HUES64 (cell line): ENCODE measurements around the gene TPRA1. TPM values are rescaled to one million over a fixed set of nuclear protein-coding genes. Genes with fewer than 3 reads are reported as not detected.

ENCODE experiments used
- H3K27ac ChIP-seq: 2 replicates; pipeline ENCODE4 v1.7.0; 2013; ENCODE audit warnings: low read depth, low read length, inconsistent platforms
- H3K27me3 ChIP-seq: 2 replicates; pipeline ENCODE4 v1.6.1; 2013; ENCODE audit warnings: mild to moderate bottlenecking, low read length; ENCODE audit not compliant: insufficient read depth
- H3K36me3 ChIP-seq: 2 replicates; pipeline ENCODE4 v1.6.1; 2013; ENCODE audit warnings: mild to moderate bottlenecking, low read length; ENCODE audit not compliant: insufficient read depth
- H3K4me1 ChIP-seq: 2 replicates; pipeline ENCODE4 v1.6.1; 2013; ENCODE audit warnings: mild to moderate bottlenecking, low read length, moderate library complexity; ENCODE audit not compliant: insufficient read depth
- H3K4me3 ChIP-seq: 2 replicates; pipeline ENCODE4 v1.5.1; 2013; ENCODE audit warnings: mild to moderate bottlenecking, low read length, moderate library complexity
- H3K9ac ChIP-seq: 2 replicates; pipeline ENCODE4 v1.6.1; 2013; ENCODE audit warnings: mild to moderate bottlenecking, low read depth, low read length
- H3K9me3 ChIP-seq: 2 replicates; pipeline ENCODE4 v1.6.1; 2013; ENCODE audit warnings: low read depth, low read length; ENCODE audit not compliant: insufficient read depth
- WGBS: fragments of 150-250, 120-280 bp; methylation state at CpG from one replicate; pipeline ENCODE4 v1.1.7; 2013; ENCODE audit warnings: missing lambda C conversion rate; 5-methylcytosine and 5-hydroxymethylcytosine counted together
- polyA plus RNA-seq, 2 experiments: library from polyadenylated mRNA; stranded (reverse); fragments of 50-300 nt; gene quantifications; one replicate each; pipeline ENCODE4 v1.2.3, GENCODE V29; 2013

TPRA1 gene
- 8.8 TPM for polyA plus RNA-seq (2013, experiment 1 of 2)
- polyA plus RNA-seq (2013, experiment 2 of 2) = 10.8 TPM

GRCh38 chr3:127590593-127591465 is at the start of gene TPRA1:
TSS of gene TPRA1 (minus strand) at chr3:127590733. CDS start at chr3:127580146, 10,587 bp downstream.
- H3K36me3 ChIP-seq = no peaks in the 10 kb centered on the region
- H3K4me3 ChIP-seq = peak within 1 kb of the TSS; percentile 79
- under 1% methylated on average over 71 of the region's 72 CpGs for WGBS
- peaks cover 10% of the 10 kb centered on the region; the same call in 1 of the 2 replicates for H3K4me1 ChIP-seq
- H3K9me3 ChIP-seq = no peaks in the 10 kb centered on the region
- peak within 1 kb of the TSS; percentile 82 for H3K9ac ChIP-seq
- peaks cover 12% of the 10 kb centered on the region; the same call in 1 of the 2 replicates for H3K27me3 ChIP-seq
- H3K27ac ChIP-seq = peak within 1 kb of the TSS; percentile 94; the same call in 1 of the 2 replicates

DNA sequence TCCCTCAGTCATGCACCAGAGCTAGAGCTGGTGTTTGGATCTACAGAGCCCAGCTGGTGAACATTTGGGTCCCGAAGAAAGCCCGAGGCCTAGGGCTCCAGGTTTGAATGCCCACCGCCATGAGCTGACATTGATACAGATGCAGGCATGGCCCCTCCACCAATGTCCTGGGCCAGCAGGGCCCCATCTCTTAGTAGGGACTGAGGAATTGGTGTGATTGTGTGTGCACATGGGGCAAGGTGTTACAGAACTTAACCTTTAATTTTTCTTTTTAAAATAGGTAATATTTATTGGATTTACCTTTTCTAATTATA is 49.5 kb upstream of the TPRA1 start:
- no peaks in the 10 kb centered on the region; the same call in 1 of the 2 replicates for H3K4me1 ChIP-seq
- H3K27ac ChIP-seq = no peak overlapping the region
- H3K9ac ChIP-seq = no peak overlapping the region
- H3K27me3 ChIP-seq = no peaks in the 10 kb centered on the region
- no peak overlapping the region for H3K4me3 ChIP-seq
- peaks cover 5% of the 10 kb centered on the region; the same call in 1 of the 2 replicates for H3K36me3 ChIP-seq
- 95% methylated on average over 3 of the region's 3 CpGs for WGBS
- H3K9me3 ChIP-seq = no peaks in the 10 kb centered on the region

DNA sequence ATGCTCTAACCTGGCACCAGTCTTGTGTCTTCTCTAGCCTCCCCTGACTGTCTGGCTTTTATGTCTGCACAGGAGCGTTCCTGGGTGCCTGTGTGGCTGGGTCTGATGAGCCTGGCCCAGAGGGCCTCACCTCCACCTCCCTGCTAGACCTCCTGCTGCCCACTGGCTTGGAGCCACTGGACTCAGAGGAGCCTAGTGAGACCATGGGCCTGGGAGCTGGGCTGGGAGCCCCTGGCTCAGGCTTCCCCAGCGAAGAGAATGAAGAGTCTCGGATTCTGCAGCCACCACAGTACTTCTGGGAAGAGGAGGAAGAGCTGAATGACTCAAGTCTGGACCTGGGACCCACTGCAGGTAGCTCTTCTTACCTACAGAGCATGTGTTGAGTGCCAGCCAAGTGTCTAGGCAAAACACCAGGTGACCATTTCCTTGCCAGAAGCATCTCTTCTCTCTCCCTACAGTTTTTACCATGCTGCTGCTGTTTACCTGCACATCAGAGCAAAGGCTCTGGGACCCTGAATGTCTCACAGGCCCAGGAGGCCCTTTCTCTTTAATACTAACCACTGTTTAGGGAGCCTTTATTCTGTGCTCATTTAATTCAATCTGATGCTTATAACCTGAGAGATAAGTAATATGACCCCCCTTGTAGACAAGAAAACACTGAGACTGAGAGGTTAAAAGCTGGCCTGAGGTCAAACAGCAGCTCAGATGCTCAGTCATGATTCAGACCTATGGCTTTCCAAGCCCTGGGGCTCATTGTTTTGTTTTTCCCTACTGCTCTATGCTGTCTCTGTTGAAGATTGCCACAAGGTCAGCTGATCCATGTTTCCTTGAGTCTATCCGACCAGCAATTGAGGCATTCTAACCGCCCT is 48.9 kb upstream of the TPRA1 start:
- Histone ChIP-seq H3K36me3 (peaks cover 5% of the 10 kb centered on the region; the same call in 1 of the 2 replicates), H3K9ac (no peak overlapping the region), H3K9me3 (no peaks in the 10 kb centered on the region), H3K4me3 (no peak overlapping the region), H3K27ac (no peak overlapping the region), H3K27me3 (no peaks in the 10 kb centered on the region), H3K4me1 (no peaks in the 10 kb centered on the region; the same call in 1 of the 2 replicates)
- WGBS = 91% methylated on average over 5 of the region's 5 CpGs

- Histone ChIP-seq H3K9me3 (no peaks in the 10 kb centered on the region), H3K4me3 (no peak overlapping the region), H3K27ac (no peak overlapping the region)
Observed at GRCh38 chr3:127637971-127638370, 47.4 kb upstream of the TPRA1 start.

GRCh38 chr3:127637546-127637945 is 47.0 kb upstream of the TPRA1 start:
- H3K4me1 ChIP-seq = 0 out of 2 replicates have a peak, but pooled peaks cover 8% of the 10 kb centered on the region
- no peak overlapping the region for H3K4me3 ChIP-seq
- H3K9me3 ChIP-seq = no peaks in the 10 kb centered on the region
- peaks cover 5% of the 10 kb centered on the region; the same call in 1 of the 2 replicates for H3K36me3 ChIP-seq
- no peak overlapping the region for H3K9ac ChIP-seq
- no peak overlapping the region for H3K27ac ChIP-seq
- 91% methylated on average over 3 of the region's 3 CpGs for whole genome bisulfite sequencing
- H3K27me3 ChIP-seq = no peaks in the 10 kb centered on the region

More at GRCh38 chr3:127637971-127638370, 47.4 kb upstream of the TPRA1 start:
- H3K27me3 ChIP-seq = no peaks in the 10 kb centered on the region
- 0 out of 2 replicates have a peak, but pooled peaks cover 8% of the 10 kb centered on the region for H3K4me1 ChIP-seq
- H3K9ac ChIP-seq = no peak overlapping the region
- H3K36me3 ChIP-seq = peaks cover 5% of the 10 kb centered on the region; the same call in 1 of the 2 replicates

- H3K9me3 ChIP-seq = no peaks in the 10 kb centered on the region
- 89% methylated on average over 10 of the region's 12 CpGs for WGBS
- peaks cover 3% of the 10 kb centered on the region; the same call in 1 of the 2 replicates for H3K36me3 ChIP-seq
- H3K9ac ChIP-seq = no peak overlapping the region
- H3K4me1 ChIP-seq = 0 out of 2 replicates have a peak, but pooled peaks cover 8% of the 10 kb centered on the region
- peaks cover 12% of the 10 kb centered on the region for H3K27me3 ChIP-seq
- H3K27ac ChIP-seq = no peak overlapping the region
- no peak overlapping the region for H3K4me3 ChIP-seq
Observed at GRCh38 chr3:127634653-127635052, 44.1 kb upstream of the TPRA1 start.

GRCh38 chr3:127632035-127632820 is 41.7 kb upstream of the TPRA1 start:
- Histone ChIP-seq H3K9me3 (peaks cover 6% of the 10 kb centered on the region; the same call in 1 of the 2 replicates), H3K4me1 (0 out of 2 replicates have a peak, but pooled peaks cover 8% of the 10 kb centered on the region), H3K9ac (no peak overlapping the region), H3K4me3 (no peak overlapping the region), H3K27ac (no peak overlapping the region), H3K27me3 (peaks cover 32% of the 10 kb centered on the region), H3K36me3 (no peaks in the 10 kb centered on the region)
- 83% methylated on average over 6 of the region's 8 CpGs for WGBS

DNA sequence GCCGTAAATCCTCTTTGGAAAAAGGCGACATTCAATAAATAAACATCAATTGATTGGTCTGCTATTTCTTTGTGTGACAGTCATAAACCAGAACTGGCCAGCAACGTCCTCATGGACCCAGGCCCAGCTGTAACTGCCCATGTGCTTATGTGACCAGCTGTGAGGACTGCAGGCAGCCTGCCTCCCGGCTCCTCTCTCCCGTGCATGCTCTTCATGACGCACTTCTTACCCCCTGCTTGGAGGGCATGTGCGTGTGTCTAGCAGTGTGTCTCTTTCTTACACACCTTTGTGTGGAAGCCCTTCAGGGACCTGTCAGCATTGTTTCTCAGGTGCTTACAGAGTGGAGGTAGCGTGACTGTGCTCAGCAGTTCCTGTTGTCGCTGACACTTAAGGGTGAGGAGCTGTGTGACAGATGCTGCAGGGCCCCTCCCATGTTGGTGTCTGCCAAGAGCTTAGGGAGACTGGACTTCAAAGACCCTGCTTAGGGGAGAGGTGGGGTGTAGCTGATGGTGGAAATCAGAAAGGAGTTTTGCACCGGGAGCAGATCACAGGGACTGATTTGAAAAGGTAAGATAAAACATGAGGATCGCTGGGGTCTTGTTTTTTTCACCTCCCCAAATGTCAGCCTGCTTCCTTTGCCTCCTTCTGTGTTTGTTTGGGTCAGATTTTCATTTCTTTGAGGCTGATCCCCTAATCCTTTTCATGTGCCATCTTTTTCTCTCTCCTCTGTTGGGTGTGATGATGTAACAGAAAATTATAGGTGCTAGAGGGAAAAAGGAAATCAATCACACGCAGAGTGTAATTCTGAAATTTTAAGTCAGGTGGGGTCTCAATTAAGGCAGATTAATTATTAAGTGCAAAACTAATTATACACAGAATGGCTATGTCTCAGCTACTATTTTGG is 40.5 kb upstream of the TPRA1 start:
- 89% methylated on average over 11 of the region's 12 CpGs for WGBS
- Histone ChIP-seq H3K9ac (no peak overlapping the region), H3K27ac (no peak overlapping the region), H3K27me3 (peaks cover 42% of the 10 kb centered on the region), H3K9me3 (peaks cover 6% of the 10 kb centered on the region; the same call in 1 of the 2 replicates), H3K4me1 (0 out of 2 replicates have a peak, but pooled peaks cover 8% of the 10 kb centered on the region), H3K36me3 (no peaks in the 10 kb centered on the region), H3K4me3 (no peak overlapping the region)

- WGBS = 42% methylated on average over 65 of the region's 65 CpGs
- Histone ChIP-seq H3K36me3 (no peaks in the 10 kb centered on the region), H3K9me3 (peaks cover 6% of the 10 kb centered on the region; the same call in 1 of the 2 replicates), H3K9ac (peak overlapping the region; percentile 61), H3K27ac (no peak overlapping the region), H3K4me3 (peak overlapping the region; percentile 54), H3K4me1 (0 out of 2 replicates have a peak, but pooled peaks cover 8% of the 10 kb centered on the region), H3K27me3 (peaks cover 47% of the 10 kb centered on the region)
Observed at GRCh38 chr3:127629467-127630403, 39.2 kb upstream of the TPRA1 start.
